Left lung (tissue), 10 donors: ENCODE measurements around the gene PTMS. TPM values are rescaled to one million over a fixed set of nuclear protein-coding genes. Genes with fewer than 3 reads are reported as not detected.

Source experiments
- ATAC-seq: fragments of 200-7000 bp; cut with Tn5 transposase; one replicate; pipeline ENCODE4 v1.9.1; 2020; ENCODE audit warnings: moderate library complexity
- DNase-seq, 4 donors: peaks; one replicate each; pipeline ENCODE4 v3.0.0-alpha.2; 2013 to 2020
- H3K27ac ChIP-seq, 2 donors: fragments of 200-600 bp; sonication (generic) in 1 of 2; one replicate each; pipeline versions ENCODE4 v1.5.0 to v1.8.0; 2020 to 2021
- H3K27me3 ChIP-seq, 2 donors: fragments of 200-600 bp; sonication (generic) in 1 of 2; one replicate each; pipeline versions ENCODE4 v1.5.0 to v1.8.0; 2020 to 2021
- H3K36me3 ChIP-seq, 2 donors: fragments of 200-600 bp; sonication (generic) in 1 of 2; one replicate each; pipeline versions ENCODE4 v1.5.0 to v1.8.0; 2020 to 2021
- H3K4me1 ChIP-seq, 2 donors: fragments of 200-600 bp; one replicate each; pipeline ENCODE4 v1.8.0; 2021
- H3K4me3 ChIP-seq, 2 donors: fragments of 200-600 bp; sonication (generic) in 1 of 2; one replicate each; pipeline versions ENCODE4 v1.5.0 to v1.8.0; 2020 to 2021; ENCODE audit warnings: mild to moderate bottlenecking in 1 of 2
- H3K9me3 ChIP-seq, 2 donors: fragments of 200-600 bp; sonication (generic) in 1 of 2; one replicate each; pipeline versions ENCODE4 v1.5.0 to v1.8.0; 2020 to 2021
- intact Hi-C, 2 donors: fragments of 100-400 bp; cut with DNase I; formaldehyde crosslinking; loops; one replicate each; pipeline versions ENCODE4 v1.11.2 to v1.14.2; 2022
- polyA plus RNA-seq, 6 donors: library from polyadenylated mRNA; unstranded; fragments of 120-200 nt; gene quantifications; one replicate each; pipeline ENCODE4 v1.2.1, GENCODE V29; 2013; ENCODE audit not compliant: insufficient read length in 6 of 6
- total RNA-seq, 2 donors: library from RNA; stranded (reverse); fragmentation: NEBNext Ultra II Directional; extraction: Animal tissue kit (Norgen Biotek cat#: 25700); gene quantifications; one replicate each; pipeline ENCODE4 v1.2.1, GENCODE V29; 2021
- TF ChIP-seq, protein P1 (sequence below), 2 donors: fragments of 200-600 bp; sonication (generic) in 1 of 2; IDR thresholded peaks; one replicate each; pipeline versions ENCODE4 v1.5.0 to v1.8.0; 2021; ENCODE audit warnings: antibody characterized with exemption in 2 of 2
- donor health status: DM: no; HTN: yes; CAD: no.
- donor health status: DM: no; HTN: no; CAD: no.

The PTMS gene
- total and polyA plus RNA-seq, 8 donors, result 276 to 843 (median 669) TPM

DNA sequence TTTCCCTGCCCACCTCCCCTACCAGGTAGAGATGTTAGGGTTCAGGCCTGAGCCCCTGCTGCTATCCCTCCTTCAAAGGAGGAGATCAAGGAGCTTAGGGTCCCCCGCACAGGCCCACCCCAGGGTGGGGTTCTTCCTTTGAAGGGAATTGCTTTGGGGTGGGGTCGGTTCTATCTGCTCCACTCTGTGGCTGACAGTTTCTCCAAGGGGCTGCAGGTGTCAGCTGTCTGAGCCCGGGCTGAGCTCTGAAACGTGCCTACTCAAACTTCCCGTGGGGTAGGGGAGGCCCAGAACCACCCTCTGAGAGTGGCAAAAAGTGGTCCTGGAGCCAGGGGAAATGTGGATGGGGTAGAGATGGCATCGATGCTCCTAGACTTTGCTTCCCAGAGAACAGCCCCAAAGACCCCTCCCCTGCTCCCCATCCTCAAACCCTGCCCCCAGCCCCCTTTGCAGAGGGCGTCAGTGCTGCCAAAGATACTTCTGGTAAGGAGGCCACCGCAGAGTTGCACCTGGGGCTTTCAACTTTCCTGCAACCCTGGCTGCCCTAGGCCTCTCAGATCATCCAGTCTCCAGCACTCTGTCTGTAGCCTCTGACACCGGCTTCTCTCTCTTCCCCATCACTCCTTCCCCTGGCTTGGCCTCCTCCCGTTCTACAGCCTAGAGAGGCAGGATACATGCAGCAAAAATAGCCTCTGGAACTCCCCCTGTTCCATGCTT, 16.8 kb downstream of the PTMS start:
- Histone ChIP-seq H3K4me3 (no peak overlapping the region), H3K9me3 (no peaks in the 10 kb centered on the region), H3K27ac (no peak overlapping the region), H3K27me3 (peaks cover 0 to 3% of the 10 kb centered on the region in 2 donors), H3K36me3 (no peaks in the 10 kb centered on the region), H3K4me1 (peaks cover 4 to 50% of the 10 kb centered on the region in 2 donors)
- no peak for DNase-seq
- no peak for ATAC-seq
- intact Hi-C loops, result no loop called here
- TF ChIP-seq, protein P1, sequence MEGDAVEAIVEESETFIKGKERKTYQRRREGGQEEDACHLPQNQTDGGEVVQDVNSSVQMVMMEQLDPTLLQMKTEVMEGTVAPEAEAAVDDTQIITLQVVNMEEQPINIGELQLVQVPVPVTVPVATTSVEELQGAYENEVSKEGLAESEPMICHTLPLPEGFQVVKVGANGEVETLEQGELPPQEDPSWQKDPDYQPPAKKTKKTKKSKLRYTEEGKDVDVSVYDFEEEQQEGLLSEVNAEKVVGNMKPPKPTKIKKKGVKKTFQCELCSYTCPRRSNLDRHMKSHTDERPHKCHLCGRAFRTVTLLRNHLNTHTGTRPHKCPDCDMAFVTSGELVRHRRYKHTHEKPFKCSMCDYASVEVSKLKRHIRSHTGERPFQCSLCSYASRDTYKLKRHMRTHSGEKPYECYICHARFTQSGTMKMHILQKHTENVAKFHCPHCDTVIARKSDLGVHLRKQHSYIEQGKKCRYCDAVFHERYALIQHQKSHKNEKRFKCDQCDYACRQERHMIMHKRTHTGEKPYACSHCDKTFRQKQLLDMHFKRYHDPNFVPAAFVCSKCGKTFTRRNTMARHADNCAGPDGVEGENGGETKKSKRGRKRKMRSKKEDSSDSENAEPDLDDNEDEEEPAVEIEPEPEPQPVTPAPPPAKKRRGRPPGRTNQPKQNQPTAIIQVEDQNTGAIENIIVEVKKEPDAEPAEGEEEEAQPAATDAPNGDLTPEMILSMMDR (IDR thresholded peaks at IDR 0.05), result no peak

DNA sequence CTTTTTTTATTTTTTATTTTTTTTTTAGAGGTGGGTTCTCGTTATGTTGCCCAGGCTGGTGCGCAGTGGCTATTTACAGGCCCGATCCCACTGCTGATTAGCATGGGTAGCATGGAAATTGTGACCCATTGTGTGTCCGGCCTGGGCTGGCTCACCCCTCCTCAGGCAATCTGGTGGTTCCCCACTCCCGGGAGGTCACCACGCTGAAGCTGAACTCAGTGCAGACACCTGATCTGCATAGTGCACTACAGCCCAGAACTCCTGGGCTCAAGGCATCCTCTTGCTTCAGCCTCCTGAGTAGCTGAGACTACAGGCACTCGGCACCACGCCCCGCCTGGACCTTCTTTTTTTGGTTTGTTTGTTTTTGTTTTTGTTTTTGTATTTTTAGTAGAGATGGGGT, 17.7 kb downstream of the PTMS start:
- Histone ChIP-seq H3K9me3 (no peaks in the 10 kb centered on the region), H3K27me3 (no peaks in the 10 kb centered on the region), H3K4me1 (peaks cover 3 to 46% of the 10 kb centered on the region in 2 donors), H3K27ac (no peak overlapping the region), H3K4me3 (no peak overlapping the region), H3K36me3 (no peaks in the 10 kb centered on the region)
- intact Hi-C loops, result no loop called here
- TF ChIP-seq, protein P1 (IDR thresholded peaks at IDR 0.05), result no peak
- DNase-seq, result no peak
- ATAC-seq, result no peak

DNA sequence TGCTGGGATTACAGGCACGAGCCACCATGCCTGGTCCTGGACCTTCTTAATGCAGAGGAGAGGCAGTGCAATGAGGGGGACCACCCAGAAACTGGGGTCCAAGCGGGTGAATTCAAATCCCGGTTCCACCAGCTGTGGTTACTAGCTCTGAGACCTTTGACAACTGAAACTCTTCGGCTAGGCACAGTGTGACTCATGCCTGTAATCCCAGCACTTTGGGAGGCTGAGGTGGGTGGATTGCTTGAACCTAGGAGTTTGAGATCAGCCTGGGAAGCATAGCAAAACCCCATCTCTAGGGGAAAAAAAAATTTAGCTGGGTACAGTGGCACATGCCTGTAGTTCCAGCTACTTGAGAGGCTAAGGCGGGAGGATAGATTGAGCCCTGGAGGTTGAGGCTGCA, 18.1 kb downstream of the PTMS start:
- Histone ChIP-seq H3K4me1 (peaks cover 7 to 46% of the 10 kb centered on the region in 2 donors), H3K4me3 (no peak overlapping the region), H3K27ac (peak overlapping the region in 1 of 2 donors; percentile 53), H3K9me3 (no peaks in the 10 kb centered on the region), H3K36me3 (no peaks in the 10 kb centered on the region), H3K27me3 (no peaks in the 10 kb centered on the region)
- DNase-seq, result no peak
- intact Hi-C loops, result no loop called here
- ATAC-seq, result no peak
- TF ChIP-seq, protein P1 (IDR thresholded peaks at IDR 0.05), result no peak

DNA sequence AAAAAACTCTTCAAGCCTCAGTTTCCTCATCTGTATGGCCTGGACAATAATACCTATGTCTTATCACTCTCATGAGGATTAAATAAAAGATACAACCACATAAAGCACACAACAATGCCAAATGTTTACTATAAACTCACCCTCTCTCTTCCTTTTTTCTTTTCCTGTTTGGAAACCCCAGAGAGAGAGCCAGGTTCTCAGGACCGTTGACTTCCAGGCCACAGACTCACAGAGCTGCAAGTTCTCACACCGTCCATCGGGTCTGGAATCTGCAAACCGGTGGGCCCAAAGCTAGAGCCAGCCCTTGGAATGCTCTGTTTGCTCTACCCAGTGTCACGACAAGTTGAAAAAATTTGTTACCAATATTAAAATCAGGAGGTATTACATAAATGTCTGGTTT, 18.6 kb downstream of the PTMS start:
- H3K27me3 ChIP-seq, result no peaks in the 10 kb centered on the region
- DNase-seq (no peak), ATAC-seq (no peak)
- H3K4me1 ChIP-seq, result peaks cover 7 to 50% of the 10 kb centered on the region in 2 donors
- H3K36me3 ChIP-seq, result no peaks in the 10 kb centered on the region
- H3K27ac ChIP-seq, result peak overlapping the region in 1 of 2 donors; percentile 53
- TF ChIP-seq, protein P1 (IDR thresholded peaks at IDR 0.05), result no peak
- no peaks in the 10 kb centered on the region for H3K9me3 ChIP-seq
- no peak overlapping the region for H3K4me3 ChIP-seq
- intact Hi-C loops, result no loop called here

DNA sequence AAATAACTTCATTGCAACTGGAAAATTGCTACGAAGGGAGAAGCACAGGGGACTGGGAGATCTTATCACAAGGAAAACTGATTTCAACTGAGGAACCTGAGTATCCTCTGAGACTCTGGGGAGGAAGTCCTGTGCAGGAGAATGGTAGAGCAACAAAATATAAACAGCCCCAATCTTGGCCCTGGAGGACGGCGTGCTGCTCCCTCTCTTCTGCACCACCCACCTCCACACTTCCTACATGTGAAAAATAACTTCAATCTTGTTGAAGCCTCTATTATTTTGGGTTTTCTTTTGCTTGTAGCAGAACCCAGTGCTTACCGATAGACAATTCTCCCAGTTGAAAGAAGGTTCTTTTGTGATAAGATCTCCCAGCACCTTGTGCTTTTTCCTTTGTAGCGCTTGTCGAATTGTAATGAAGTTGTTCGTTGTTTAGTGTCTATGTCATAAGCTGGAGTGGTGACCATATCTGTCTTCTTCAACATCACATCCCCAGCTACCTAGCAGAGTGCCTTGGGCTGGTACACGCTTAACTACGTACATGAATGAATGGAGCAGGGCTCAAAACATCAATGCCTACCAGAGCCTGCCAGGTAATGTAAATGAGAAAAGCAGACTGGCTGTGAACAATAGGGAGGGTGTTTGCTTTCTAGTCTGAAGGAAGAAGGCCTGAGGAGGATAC, 20.4 kb downstream of the PTMS start:
- Histone ChIP-seq H3K4me3 (no peak overlapping the region), H3K9me3 (no peaks in the 10 kb centered on the region), H3K27ac (no peak overlapping the region), H3K27me3 (no peaks in the 10 kb centered on the region), H3K36me3 (no peaks in the 10 kb centered on the region), H3K4me1 (peaks cover 7 to 64% of the 10 kb centered on the region in 2 donors)
- TF ChIP-seq, protein P1 (IDR thresholded peaks at IDR 0.05), result no peak
- DNase-seq, result no peak
- ATAC-seq, result no peak
- intact Hi-C loops, result no loop called here
